NCI-H226 (cell line): Measurements from ENCODE around the gene RHOA.

Experiments used
- DNase-seq: peaks from one replicate; pipeline ENCODE4 v3.0.0-alpha.2; 2015

RHOA gene

GRCh38 chr3:49411968-49412631 lies at the start of gene RHOA, which contains the start of gene TCTA:
TSS of gene RHOA (minus strand) at chr3:49411976. CDS start at chr3:49375589, 36,387 bp downstream.
TSS of gene TCTA (plus strand) at chr3:49412423. CDS start at chr3:49412427, 4 bp downstream.
- peak; percentile 99 for DNase-seq

- no peak for DNase-seq
Observed at GRCh38 chr3:49460956-49461355, 49.2 kb upstream of the RHOA start.

GRCh38 chr3:49460188-49460890 lies 48.6 kb upstream of the RHOA start:
- no peak for DNase-seq

GRCh38 chr3:49456466-49456865 lies 44.7 kb upstream of the RHOA start:
- DNase-seq, result peak; percentile 54

- DNase-seq, result no peak
Observed at GRCh38 chr3:49454898-49455681, 43.3 kb upstream of the RHOA start.

GRCh38 chr3:49454458-49454857 lies 42.7 kb upstream of the RHOA start:
- DNase-seq, result peak; percentile 29

- DNase-seq, result no peak
Observed at GRCh38 chr3:49453621-49454020, 41.8 kb upstream of the RHOA start.

- DNase-seq, result no peak
Observed at GRCh38 chr3:49445391-49445790, 33.6 kb upstream of the RHOA start.

- DNase-seq, result no peak
Observed at GRCh38 chr3:49434731-49435130, 23.0 kb upstream of the RHOA start.

- no peak for DNase-seq
Observed at GRCh38 chr3:49428752-49429080, 16.9 kb upstream of the RHOA start.

- no peak for DNase-seq
Observed at GRCh38 chr3:49427586-49427985, 15.8 kb upstream of the RHOA start.

- no peak for DNase-seq
Observed at GRCh38 chr3:49424816-49425215, 13.0 kb upstream of the RHOA start.

- no peak for DNase-seq
Observed at GRCh38 chr3:49422379-49423248, 10.8 kb upstream of the RHOA start, which contains the start of gene AMT. TSS of gene AMT (minus strand) at chr3:49422473. CDS start at chr3:49422450, 23 bp downstream.

GRCh38 chr3:49421890-49422378 lies 10.2 kb upstream of the RHOA start:
- no peak for DNase-seq

- no peak for DNase-seq
Observed at GRCh38 chr3:49417516-49418120, 5.8 kb upstream of the RHOA start.

- no peak for DNase-seq
Observed at GRCh38 chr3:49416867-49417266, 5.1 kb upstream of the RHOA start.

- DNase-seq, result no peak
Observed at GRCh38 chr3:49415931-49416601, 4.3 kb upstream of the RHOA start.

GRCh38 chr3:49414753-49415152 lies 3.0 kb upstream of the RHOA start:
- no peak for DNase-seq

- no peak for DNase-seq
Observed at GRCh38 chr3:49413338-49413734, 1.6 kb upstream of the RHOA start.

- DNase-seq, result no peak
Observed at GRCh38 chr3:49412632-49413337, 1.0 kb upstream of the RHOA start.

GRCh38 chr3:49411535-49411967 lies 225 bp downstream of the RHOA start:
- DNase-seq, result no peak
